ENCODE results near the gene IFFO2. TPM values are rescaled to one million over a fixed set of nuclear protein-coding genes. Genes with fewer than 3 reads are reported as not detected.
A peak's percentile ranks its signal among the peaks of the same experiment; 100 is the strongest.

Gene IFFO2
- total and polyA plus RNA-seq, 2 of the 8 experiments (the other 6 are each of a cell fraction or from before 2014, with no cell fraction given): 6.6 to 10.4 TPM

- Histone ChIP-seq H3K27me3 (replicated peaks in 1 of 4; ENCODE audit: control insufficient read depth in 3 of 4, extremely low read depth in 1 of 4, insufficient read depth in 3 of 4, low read length in 3 of 4) (no peaks in the 10 kb centered on the region), H4K5ac (ENCODE audit: insufficient read length, low read depth, low read length) (no peak overlapping the region), H2BK5ac (ENCODE audit: low read depth, low read length) (no peak overlapping the region), H3K79me2 (ENCODE audit: control insufficient read depth in 1 of 2, insufficient read depth in 2 of 2, low read length in 2 of 2) (no peaks in the 10 kb centered on the region), H4K8ac (ENCODE audit: extremely low read depth, insufficient read depth, low read length) (peak overlapping the region; percentile 35; the same call in 1 of the 2 replicates), H2BK15ac (ENCODE audit: low read length) (no peak overlapping the region), H2BK12ac (ENCODE audit: low read depth, low read length) (no peak overlapping the region), H3K9ac (replicated peaks in 1 of 4; ENCODE audit: extremely low read depth in 1 of 4, low read depth in 3 of 4, low read length in 3 of 4) (no peak overlapping the region; a peak in 1 of 7 replicates), H3K18ac (ENCODE audit: extremely low read depth, low read length) (no peak overlapping the region), H4K20me1 (replicated peaks in 1 of 2; ENCODE audit: control insufficient read depth in 1 of 2, insufficient read depth in 2 of 2, low read length in 2 of 2) (no peaks in the 10 kb centered on the region), H3K23ac (ENCODE audit: insufficient read length) (no peak overlapping the region), H3K14ac (ENCODE audit: insufficient read length) (no peak overlapping the region), H3K9me3 (ENCODE audit: insufficient read depth in 2 of 2, low read depth in 1 of 2, low read length in 1 of 2) (no peaks in the 10 kb centered on the region), H2BK20ac (ENCODE audit: low read length) (no peak overlapping the region), H2BK120ac (replicated peaks; ENCODE audit: low read depth, low read length) (no peak overlapping the region), H3K23me2 (ENCODE audit: low read depth, low read length) (peaks cover 7% of the 10 kb centered on the region; the same call in 1 of the 2 replicates), H2AFZ (ENCODE audit: low read length) (no peak overlapping the region), H3K4me1 (replicated peaks in 1 of 4; ENCODE audit: control insufficient read depth in 3 of 4, insufficient read depth in 4 of 4, low read length in 3 of 4) (peaks cover 0 to 13% (median 8%) of the 10 kb centered on the region in 4 experiments; a peak in 6 of 7 replicates), H3K4ac (replicated peaks; ENCODE audit: insufficient read length, low read depth, low read length) (no peak overlapping the region), H3K27ac (ENCODE audit: low read depth, low read length) (no peak overlapping the region), H3K4me2 (ENCODE audit: insufficient read depth in 1 of 2, low read depth in 2 of 2, low read length in 2 of 2) (no peak overlapping the region), H3K79me1 (ENCODE audit: low read depth, low read length) (peaks cover 5% of the 10 kb centered on the region), H3K36me3 (ENCODE audit: control insufficient read depth in 2 of 4, insufficient read depth in 4 of 4, low read length in 3 of 4) (no peaks in the 10 kb centered on the region), H3K56ac (replicated peaks; ENCODE audit: insufficient read length, low read depth, low read length) (no peak overlapping the region), H4K91ac (replicated peaks; ENCODE audit: insufficient read length, low read length) (no peak overlapping the region), H3K4me3 (ENCODE audit: extremely low read depth in 1 of 4, insufficient read depth in 2 of 4, low read depth in 3 of 4, low read length in 4 of 4) (no peak overlapping the region), H2AK5ac (ENCODE audit: low read depth, low read length) (no peak overlapping the region)
- TF ChIP-seq RFX5 (IDR thresholded peaks at IDR 0.05; ENCODE audit: borderline replicate concordance, low read depth, low read length) (no peak), POLR2AphosphoS5 (IDR thresholded peaks at IDR 0.05; ENCODE audit: low read depth, low read length) (no peak), ASH2L (IDR thresholded peaks at IDR 0.05; ENCODE audit: low read length) (no peak), CTCF (IDR thresholded peaks at IDR 0.05; ENCODE audit: control extremely low read depth in 1 of 3, insufficient read depth in 1 of 3, low read depth in 1 of 3, low read length in 3 of 3) (no peak), SIX5 (IDR thresholded peaks at IDR 0.05; ENCODE audit: low read depth, low read length) (no peak), EP300 (IDR thresholded peaks at IDR 0.05; ENCODE audit: borderline replicate concordance in 1 of 2, low read depth in 2 of 2, low read length in 2 of 2) (no peak), CHD2 (IDR thresholded peaks at IDR 0.05; ENCODE audit: low read length) (no peak), BRCA1 (IDR thresholded peaks at IDR 0.05; ENCODE audit: low read depth, low read length) (no peak), ZNF274 (IDR thresholded peaks at IDR 0.05; ENCODE audit: borderline replicate concordance, extremely low read depth, low read length) (no peak), RAD21 (IDR thresholded peaks at IDR 0.05 in 1 of 2, conservative IDR thresholded peaks at IDR 0.05 in 1 of 2; ENCODE audit: low read depth in 2 of 2, low read length in 2 of 2) (no peak)
- no peak for DNase-seq (ENCODE audit: low read depth in 1 of 2, low spot score in 2 of 2)
- 90% methylated on average over 8 of the region's 8 CpGs; no CpG with 5 or more reads in 1 of the 2 experiments for WGBS, 2 experiments (ENCODE audit: extremely low coverage in 1 of 2, insufficient coverage in 1 of 2, insufficient read length in 1 of 2, insufficient replicate concordance in 2 of 2, low coverage in 1 of 2, low lambda C conversion rate in 2 of 2, missing lambda C conversion rate in 1 of 2)
- ChIA-PET POLR2A (ENCODE audit: partially characterized antibody) (interaction anchor here (1.4 kb wide), 1 partner anchor 27 kb away, joined by 4 read pairs; no protein-coding TSS in a partner anchor), CTCF (ENCODE audit: partially characterized antibody) (interaction anchor here (0.8 to 10.0 kb wide), 9 partner anchors 8 to 347 kb away, joined by 3 to 109 read pairs (median 6); no protein-coding TSS in a partner anchor)
- no peak for FAIRE-seq
Observed at GRCh38 chr1:18928406-18928805, 28.1 kb downstream of the IFFO2 start.
